GM21447 (cell line): ENCODE data around the gene PLLP.

Experiments used
- ATAC-seq: cut with Tn5 transposase; IDR thresholded peaks from one replicate; pipeline ENCODE4 v1.9.1; 2021; ENCODE audit not compliant: unreplicated experiment

PLLP gene

GRCh38 chr16:57284209-57284951 is at the start of gene PLLP:
TSS of gene PLLP (minus strand) at chr16:57284672. CDS start at chr16:57284540, 132 bp downstream.
- no peak for ATAC-seq

DNA sequence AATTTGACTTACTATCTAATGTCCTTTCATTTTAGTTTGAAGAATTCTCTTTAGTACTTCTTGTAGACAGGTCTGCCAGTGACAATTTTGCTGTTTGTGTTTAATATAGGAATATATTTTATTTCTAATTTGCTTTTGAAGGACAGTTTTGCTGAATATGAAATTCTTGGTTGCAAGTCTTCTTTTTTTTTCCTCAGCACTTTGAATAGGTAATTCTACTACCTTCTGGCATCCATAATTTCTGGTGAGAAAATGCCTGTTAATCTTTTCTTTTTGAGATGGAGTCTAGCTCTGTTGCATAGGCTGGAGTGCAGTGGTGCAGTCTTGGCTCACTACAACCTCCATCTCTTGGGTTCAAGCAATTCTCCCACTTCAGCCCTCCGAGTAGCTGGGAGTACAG is 48.9 kb upstream of the PLLP start:
- no peak for ATAC-seq

DNA sequence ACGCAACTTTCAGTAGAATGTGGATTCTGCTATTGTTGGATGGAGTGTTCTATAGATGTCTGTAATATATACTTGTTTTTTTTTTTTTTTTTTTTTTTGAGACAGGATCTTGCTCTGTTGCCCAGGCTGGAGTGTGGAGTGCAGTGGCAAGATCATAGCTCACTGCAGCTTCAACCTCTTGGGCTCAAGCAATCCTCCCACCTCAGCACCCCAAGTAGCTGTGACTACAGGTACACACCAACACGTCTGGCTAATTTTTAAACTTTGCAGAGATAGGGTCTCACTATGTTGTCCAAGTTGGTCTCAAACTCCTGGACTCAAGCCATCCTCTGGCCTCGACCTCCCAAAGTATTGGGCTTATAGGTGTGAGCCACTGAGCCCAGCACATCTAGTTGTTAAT is 46.9 kb upstream of the PLLP start:
- no peak for ATAC-seq

- ATAC-seq: no peak
These were observed 45.4 kb upstream of the PLLP start for GRCh38 chr16:57329718-57330327.

GRCh38 chr16:57325458-57325857 is 41.0 kb upstream of the PLLP start:
- no peak for ATAC-seq

- no peak for ATAC-seq
These were observed 40.3 kb upstream of the PLLP start for GRCh38 chr16:57324749-57325148.

- ATAC-seq: no peak
These were observed 35.2 kb upstream of the PLLP start for GRCh38 chr16:57319646-57320045.

DNA sequence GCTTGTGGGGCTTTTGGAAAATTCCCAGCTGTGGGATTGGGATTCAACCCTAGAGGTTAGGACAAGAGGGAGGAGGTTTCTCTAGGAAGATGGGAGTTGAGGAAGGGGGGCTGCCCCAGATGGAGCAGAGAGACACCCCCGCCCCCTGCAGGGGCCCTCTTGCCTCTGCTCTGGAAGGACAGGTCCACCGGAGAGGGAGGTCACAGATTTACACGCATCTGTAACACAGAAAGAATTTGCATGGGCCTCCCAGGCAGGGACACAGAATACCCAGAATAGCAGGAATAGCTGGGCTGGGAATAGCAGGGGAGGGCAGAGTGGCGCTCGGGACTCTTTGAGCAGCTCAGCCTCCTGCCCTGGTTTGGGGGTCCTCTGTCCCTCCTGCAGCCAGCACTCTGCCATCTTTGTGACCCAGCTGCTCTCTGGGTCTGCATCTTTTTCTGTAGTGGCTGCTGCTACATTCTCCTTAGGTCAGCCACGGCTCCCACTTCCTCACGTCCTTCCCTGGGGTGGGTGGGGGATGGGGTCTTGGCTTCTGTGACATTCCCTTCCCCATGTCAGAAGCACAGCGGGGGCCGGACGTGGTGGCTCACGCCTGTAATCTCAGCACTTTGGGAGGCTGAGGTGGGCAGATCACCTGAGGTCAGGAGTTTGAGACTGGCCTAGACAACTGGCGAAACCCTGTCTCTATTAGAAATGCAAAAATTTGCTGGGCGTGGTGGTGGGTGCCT is 33.9 kb upstream of the PLLP start:
- no peak for ATAC-seq

GRCh38 chr16:57316390-57317017 is 32.0 kb upstream of the PLLP start:
- no peak for ATAC-seq

DNA sequence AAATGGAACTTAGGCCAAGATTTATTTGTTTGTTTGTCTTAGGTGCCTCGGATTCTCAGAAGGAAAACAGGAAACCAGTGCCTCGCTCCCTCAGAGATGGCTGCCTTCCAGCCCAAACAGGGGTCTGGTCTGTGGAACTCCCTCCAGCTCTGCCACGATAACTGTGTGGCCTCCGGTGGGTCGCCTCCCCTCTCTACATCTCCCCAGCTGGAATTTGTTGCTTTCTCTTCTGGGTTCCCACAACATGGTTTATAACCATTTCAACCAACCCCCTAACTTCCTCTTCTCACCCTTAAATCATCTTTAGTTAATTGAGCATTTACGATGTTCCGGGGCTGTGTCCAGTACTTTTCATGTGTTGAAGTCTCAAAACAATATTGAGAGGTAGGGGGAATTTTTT is 30.9 kb upstream of the PLLP start:
- ATAC-seq: no peak

- ATAC-seq: no peak
These were observed 29.8 kb upstream of the PLLP start for GRCh38 chr16:57314161-57314785.

- no peak for ATAC-seq
These were observed 29.0 kb upstream of the PLLP start for GRCh38 chr16:57313509-57313908.

GRCh38 chr16:57310801-57311200 is 26.3 kb upstream of the PLLP start:
- ATAC-seq: no peak

GRCh38 chr16:57308041-57308440 is 23.6 kb upstream of the PLLP start:
- ATAC-seq: no peak

DNA sequence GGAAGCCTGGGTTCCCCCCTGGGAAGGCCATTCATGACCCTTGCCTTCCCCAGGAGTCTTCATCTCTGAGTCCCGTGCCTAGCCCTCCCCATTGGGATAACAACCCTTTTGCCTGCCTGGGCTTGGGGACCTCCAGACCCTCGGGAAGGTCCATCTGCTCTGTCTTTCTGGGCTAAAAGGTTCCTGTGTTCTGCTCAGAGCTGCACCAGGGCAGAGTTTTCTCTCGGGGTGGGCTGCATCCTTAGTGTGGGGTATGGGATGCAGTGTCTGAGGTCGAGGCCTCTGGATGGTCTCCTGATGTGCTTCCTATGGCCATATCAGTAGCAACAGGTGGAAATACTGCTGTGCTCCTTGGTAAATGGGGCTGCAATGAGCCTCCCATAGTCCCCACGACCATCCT is 22.9 kb upstream of the PLLP start:
- ATAC-seq: no peak

- no peak for ATAC-seq
These were observed 22.3 kb upstream of the PLLP start for GRCh38 chr16:57306676-57307341.

DNA sequence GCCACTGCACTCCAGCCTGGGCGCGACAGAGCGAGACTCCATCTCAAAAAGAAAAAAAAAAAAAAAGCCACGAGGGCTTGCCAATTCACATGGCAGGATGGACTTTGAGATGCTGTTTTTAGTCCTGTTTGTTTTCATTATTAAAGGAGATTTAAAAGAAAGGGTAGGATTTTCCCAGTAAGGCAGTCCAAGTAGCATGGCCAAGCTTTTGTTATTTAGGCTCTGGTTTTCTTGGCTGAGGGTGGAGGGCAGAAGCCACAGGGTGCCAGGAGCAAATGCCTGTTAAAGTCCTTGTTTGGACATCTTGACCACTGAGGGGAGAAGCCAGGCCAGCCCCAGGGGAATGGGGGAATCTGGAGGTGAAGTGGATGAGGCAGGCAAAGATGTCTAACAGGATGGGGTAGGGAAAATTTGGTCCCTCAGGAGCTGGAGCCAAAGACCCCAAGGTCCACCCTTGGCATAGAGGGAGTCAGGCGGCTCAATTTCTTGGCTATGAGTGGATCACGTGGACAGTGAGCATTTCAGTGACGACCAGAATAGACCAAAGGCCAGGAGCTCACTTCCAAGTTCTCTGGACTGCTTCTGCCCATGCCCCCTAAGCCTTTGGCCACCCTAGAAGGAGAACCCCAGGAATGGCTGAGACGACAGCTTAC is 20.8 kb upstream of the PLLP start:
- ATAC-seq: no peak

GRCh38 chr16:57304169-57305061 is 19.9 kb upstream of the PLLP start:
- no peak for ATAC-seq

GRCh38 chr16:57303910-57304168 is 19.4 kb upstream of the PLLP start:
- ATAC-seq: no peak
